Measurements from ENCODE around the gene TEX14. TPM values are rescaled to one million over a fixed set of nuclear protein-coding genes. Genes with fewer than 3 reads are reported as not detected.

Gene TEX14
- total and polyA plus RNA-seq, 10 of the 15 experiments (the other 5 are each of a cell fraction or from before 2014, with no cell fraction given) = 0.15 to 1.3 (median 0.66) TPM

- TF ChIP-seq ZNF592 (IDR thresholded peaks at IDR 0.05) = no peak
- no peak for TF ChIP-seq SREBF1 (IDR thresholded peaks at IDR 0.05; ENCODE audit: low read length)
- no peak for TF ChIP-seq TARDBP (IDR thresholded peaks at IDR 0.05; ENCODE audit: borderline replicate concordance)
- TF ChIP-seq ZNF384 (IDR thresholded peaks at IDR 0.05; ENCODE audit: borderline replicate concordance, low read depth, low read length) = peak; percentile 56
- TF ChIP-seq MEF2A (IDR thresholded peaks at IDR 0.05; ENCODE audit: insufficient read depth, low read depth, low read length) = 0 out of 2 replicates have a peak, but pooled peaks have one; percentile 20
- no peak for TF ChIP-seq ATF3 (IDR thresholded peaks at IDR 0.05; ENCODE audit: borderline replicate concordance, extremely low read depth, low read depth, low read length)
- TF ChIP-seq BACH1 (IDR thresholded peaks at IDR 0.05; ENCODE audit: borderline replicate concordance) = no peak
- TF ChIP-seq SIN3A (IDR thresholded peaks at IDR 0.05; ENCODE audit: low read depth, low read length) = no peak
- no peak for TF ChIP-seq ZNF622 (IDR thresholded peaks at IDR 0.05)
- TF ChIP-seq USF1 (IDR thresholded peaks at IDR 0.05; ENCODE audit: borderline replicate concordance, extremely low read length, insufficient read depth, low read depth, low read length) = no peak
- peak; percentile 68 for TF ChIP-seq IRF4 (IDR thresholded peaks at IDR 0.05; ENCODE audit: low read depth, low read length)
- TF ChIP-seq SREBF2 (IDR thresholded peaks at IDR 0.05; ENCODE audit: low read length) = no peak
- TF ChIP-seq ZBTB40 (IDR thresholded peaks at IDR 0.05; ENCODE audit: borderline replicate concordance) = no peak
- no peak for TF ChIP-seq SMAD5 (IDR thresholded peaks at IDR 0.05; ENCODE audit: low read depth)
- TF ChIP-seq JUNB (IDR thresholded peaks at IDR 0.05) = peak; percentile 86
- TF ChIP-seq BCL11A (IDR thresholded peaks at IDR 0.05; ENCODE audit: low read depth, low read length) = 0 out of 2 replicates have a peak, but pooled peaks have one; percentile 31
- no peak; the same call in 1 of the 2 replicates for TF ChIP-seq NR2C1 (IDR thresholded peaks at IDR 0.05)
- no peak for TF ChIP-seq POU2F2 (IDR thresholded peaks at IDR 0.05; ENCODE audit: borderline replicate concordance, low read depth, low read length)
- peak; percentile 16; the same call in 1 of the 2 replicates for TF ChIP-seq ATF2 (IDR thresholded peaks at IDR 0.05; ENCODE audit: low read length)
- TF ChIP-seq PAX5 (IDR thresholded peaks at IDR 0.05; ENCODE audit: borderline replicate concordance, low read depth, low read length) = 0 out of 2 replicates have a peak, but pooled peaks have one; percentile 25
- no peak for TF ChIP-seq FOS (IDR thresholded peaks at IDR 0.05; ENCODE audit: borderline replicate concordance, extremely low read depth, insufficient read length)
Observed at GRCh38 chr17:58702045-58702476, 10.2 kb upstream of the TEX14 start (continued).

Data from GM12878 (cell line).